Sciatic nerve (tissue), 2 donors: ENCODE results near the gene ADGRF3. TPM values are rescaled to one million over a fixed set of nuclear protein-coding genes. Genes with fewer than 3 reads are reported as not detected.
"Not testable (repeated sequence)": the region's sequence is repeated elsewhere in the genome, so short reads cannot be mapped to it uniquely, and the experiment has no call there.

Experiments
- ATAC-seq: fragments of 200-7000 bp; cut with Tn5 transposase; one replicate; pipeline ENCODE4 v1.9.1; 2020; ENCODE audit warnings: mild to moderate bottlenecking, moderate library complexity
- DNase-seq: peaks from one replicate; pipeline ENCODE4 v3.0.0-alpha.2; 2020; ENCODE audit warnings: low spot score
- intact Hi-C: fragments of 100-400 bp; cut with DNase I; formaldehyde crosslinking; loops from one replicate; pipeline ENCODE4 v1.14.2; 2022
- total RNA-seq: library from RNA; stranded (reverse); fragmentation: NEBNext Ultra II Directional; extraction: Animal tissue kit (Norgen Biotek cat#: 25700); gene quantifications from one replicate; pipeline ENCODE4 v1.2.1, GENCODE V29; 2021
- donor health status: DM: no; HTN: no; CAD: no.
- donor health status: DM: no; HTN: no; CAD: no.

ADGRF3 gene
- total RNA-seq, 1 donor from 2014 or later, result not detected

GRCh38 chr2:26299471-26300101 lies 47.0 kb downstream of the ADGRF3 start:
- ATAC-seq, result peak; percentile 69

GRCh38 chr2:26298638-26299393 lies 47.8 kb downstream of the ADGRF3 start:
- DNase-seq (no peak), ATAC-seq (peak; percentile 88)
- intact Hi-C loops, result no loop called here

More at GRCh38 chr2:26299471-26300101, 47.0 kb downstream of the ADGRF3 start:
- no peak for DNase-seq
- intact Hi-C loops, result no loop called here

- DNase-seq, result no peak
- intact Hi-C loops, result no loop called here
These were observed 48.3 kb downstream of the ADGRF3 start for GRCh38 chr2:26298286-26298637.

GRCh38 chr2:26297061-26297460 lies 49.5 kb downstream of the ADGRF3 start:
- intact Hi-C loops, result no loop called here
- ATAC-seq, result no peak
- DNase-seq, result no peak

More at GRCh38 chr2:26298286-26298637, 48.3 kb downstream of the ADGRF3 start:
- peak; percentile 34 for ATAC-seq

DNA sequence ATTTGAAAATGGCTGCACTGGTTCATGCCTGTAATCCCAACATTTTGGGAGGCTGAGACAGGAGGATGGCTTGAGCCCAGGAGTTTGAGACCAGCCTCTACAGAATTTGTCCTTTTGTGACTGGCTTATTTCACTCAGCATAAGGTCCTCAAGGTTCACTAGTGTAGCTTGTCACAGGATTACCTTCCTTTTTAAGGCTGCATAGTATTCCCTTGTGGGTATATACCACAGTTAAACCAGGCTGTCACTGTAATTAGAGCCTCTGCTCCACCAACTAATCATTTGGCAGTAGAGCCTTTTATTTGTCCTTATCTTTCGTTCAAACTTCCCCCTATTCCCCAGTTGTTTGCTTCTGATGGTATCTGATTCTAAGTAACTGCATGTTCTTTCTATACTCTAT lies 51.1 kb downstream of the ADGRF3 start:
- intact Hi-C loops, result no loop called here
- DNase-seq (no peak), ATAC-seq (no peak)

- intact Hi-C loops, result no loop called here
- ATAC-seq (no peak), DNase-seq (no peak)
These were observed 53.9 kb downstream of the ADGRF3 start for GRCh38 chr2:26292646-26293045.

DNA sequence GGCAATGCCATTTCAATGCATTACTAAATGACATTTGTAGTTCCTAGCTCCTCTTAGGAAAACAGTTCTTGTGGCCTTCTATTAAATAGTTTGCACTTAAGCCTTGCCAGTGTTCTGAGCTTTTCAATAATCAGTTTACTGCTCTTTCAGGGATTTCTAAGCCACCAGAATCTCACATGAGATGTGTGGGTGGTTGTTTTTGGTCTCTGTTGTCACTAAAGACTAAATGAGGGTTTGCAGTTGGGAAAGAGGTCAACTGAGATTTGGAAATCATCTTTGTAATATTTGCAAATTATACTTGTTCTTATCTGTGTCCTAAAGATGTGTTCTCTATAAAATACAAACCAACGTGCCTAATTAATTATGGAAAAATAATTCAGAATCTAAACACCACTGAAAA lies 56.6 kb downstream of the ADGRF3 start:
- ATAC-seq (no peak), DNase-seq (no peak)
- intact Hi-C loops, result no loop called here

GRCh38 chr2:26285931-26286330 lies 60.7 kb downstream of the ADGRF3 start:
- ATAC-seq (no peak), DNase-seq (no peak)
- intact Hi-C loops, result no loop called here

DNA sequence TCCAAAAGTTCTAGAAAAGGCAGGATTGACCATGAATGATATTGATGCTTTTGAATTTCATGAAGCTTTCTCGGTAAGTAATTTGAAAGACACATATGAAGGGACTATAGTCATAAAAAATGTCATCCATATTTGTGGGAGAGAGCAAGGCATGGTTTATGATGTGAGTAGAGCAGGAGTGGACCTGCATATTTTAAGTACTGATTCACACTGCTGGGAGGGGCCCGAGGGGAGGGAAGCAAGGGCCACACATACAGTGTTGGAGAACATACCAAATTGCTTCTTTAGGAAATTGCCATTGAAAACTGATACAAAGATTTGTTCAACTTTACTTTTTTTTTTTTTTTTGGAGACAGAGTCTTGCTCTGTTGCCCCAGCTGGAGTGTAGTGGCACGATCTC lies 62.5 kb downstream of the ADGRF3 start:
- intact Hi-C loops, result no loop called here
- no peak for ATAC-seq

GRCh38 chr2:26283606-26284005 lies 63.0 kb downstream of the ADGRF3 start:
- intact Hi-C loops, result no loop called here
- ATAC-seq (no peak), DNase-seq (no peak)

More for the DNA sequence above, 62.5 kb downstream of the ADGRF3 start:
- no peak for DNase-seq

DNA sequence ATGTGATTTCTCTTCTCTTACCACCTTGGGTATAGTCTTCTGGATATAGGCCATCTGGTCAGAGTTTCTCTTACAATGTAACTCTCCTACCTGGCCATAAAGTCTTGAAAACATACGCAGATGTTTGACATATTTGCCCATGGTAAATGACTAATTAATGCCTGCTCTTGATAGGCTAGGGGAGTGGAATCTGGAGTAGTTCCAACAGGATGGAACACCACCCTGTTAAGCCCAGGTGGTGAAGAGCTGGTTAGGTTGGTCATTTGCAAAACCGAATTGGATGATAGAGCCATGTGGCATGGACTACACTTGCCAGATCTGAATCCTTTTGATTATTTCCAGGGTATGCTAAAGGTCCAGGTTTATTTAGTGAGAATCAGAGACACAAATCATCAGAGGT lies 65.4 kb downstream of the ADGRF3 start:
- no peak for DNase-seq
- no peak for ATAC-seq
- intact Hi-C loops, result no loop called here

- intact Hi-C loops, result no loop called here
- DNase-seq (no peak), ATAC-seq (no peak)
These were observed 66.7 kb downstream of the ADGRF3 start for GRCh38 chr2:26279886-26280285.

DNA sequence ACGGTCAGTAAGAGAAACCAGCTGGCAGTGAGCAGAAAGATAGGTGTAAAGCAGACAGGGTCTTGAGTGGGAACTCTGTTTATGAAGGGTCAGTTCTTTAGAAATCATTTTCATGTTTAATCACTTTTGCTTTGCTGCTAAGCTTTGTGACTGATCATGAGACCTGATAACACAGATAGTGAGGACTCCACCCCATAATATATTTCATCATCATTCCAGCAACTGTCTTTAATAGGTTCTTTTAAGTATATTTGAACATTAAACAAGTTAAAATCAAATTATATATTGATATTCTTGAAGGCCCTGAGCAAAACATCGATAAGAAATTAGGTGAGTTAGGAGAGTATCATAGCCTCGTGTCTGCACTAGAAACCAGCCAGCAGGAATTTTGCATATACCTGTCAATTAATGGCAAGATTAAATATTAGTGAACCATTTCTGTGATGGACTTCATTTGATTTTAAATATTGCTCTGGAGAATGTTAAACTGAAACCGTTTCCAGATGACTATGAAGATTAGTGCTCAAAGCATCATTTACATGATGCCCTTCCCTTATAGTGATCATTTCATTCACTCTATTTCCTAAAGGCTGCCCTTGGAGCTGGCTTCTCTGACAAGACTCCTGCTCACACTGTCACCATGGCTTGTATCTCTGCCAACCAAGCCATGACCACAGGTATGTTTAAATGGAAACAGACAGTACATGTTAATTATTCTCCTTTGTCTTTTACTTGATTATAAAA lies 69.9 kb downstream of the ADGRF3 start:
- DNase-seq, result no peak
- intact Hi-C loops, result no loop called here

DNA sequence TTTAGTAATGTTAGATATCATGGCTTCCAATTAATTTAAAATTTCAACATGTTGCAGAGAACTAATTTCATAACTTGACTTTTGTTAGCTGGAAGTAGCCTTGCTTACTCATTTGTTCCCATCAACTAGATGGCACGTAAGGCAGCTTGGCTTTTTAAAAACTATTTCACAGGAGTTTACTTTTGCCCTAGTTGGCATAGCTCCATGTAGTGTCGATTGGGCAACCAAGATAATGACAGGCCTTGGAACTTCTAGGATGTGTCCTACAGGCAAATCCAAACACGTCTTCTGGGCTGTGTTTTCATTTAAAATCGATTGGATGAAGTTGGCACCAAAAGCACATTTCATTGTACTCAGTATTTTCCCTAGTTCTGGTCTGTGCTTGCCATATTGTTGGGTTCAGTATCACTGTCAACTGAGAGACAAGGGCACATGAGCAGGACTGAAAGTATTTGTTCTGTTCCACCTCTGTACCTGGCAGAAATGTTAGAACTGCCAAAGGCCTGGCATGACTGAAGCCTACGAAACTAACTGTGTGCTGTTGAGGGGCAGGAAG lies 72.5 kb downstream of the ADGRF3 start:
- intact Hi-C loops, result no loop called here
- DNase-seq (peak; percentile 66), ATAC-seq (peak; percentile 95)

More for the DNA sequence above, 69.9 kb downstream of the ADGRF3 start:
- no peak for ATAC-seq

- DNase-seq (no peak), ATAC-seq (peak; percentile 53)
- intact Hi-C loops, result no loop called here
These were observed 73.1 kb downstream of the ADGRF3 start for GRCh38 chr2:26273501-26273900.

GRCh38 chr2:26270373-26270772 lies 76.2 kb downstream of the ADGRF3 start:
- intact Hi-C loops, result no loop called here
- ATAC-seq (no peak), DNase-seq (no peak)

GRCh38 chr2:26269571-26270158 lies 76.9 kb downstream of the ADGRF3 start:
- ATAC-seq (no peak), DNase-seq (no peak)
- intact Hi-C loops, result no loop called here

DNA sequence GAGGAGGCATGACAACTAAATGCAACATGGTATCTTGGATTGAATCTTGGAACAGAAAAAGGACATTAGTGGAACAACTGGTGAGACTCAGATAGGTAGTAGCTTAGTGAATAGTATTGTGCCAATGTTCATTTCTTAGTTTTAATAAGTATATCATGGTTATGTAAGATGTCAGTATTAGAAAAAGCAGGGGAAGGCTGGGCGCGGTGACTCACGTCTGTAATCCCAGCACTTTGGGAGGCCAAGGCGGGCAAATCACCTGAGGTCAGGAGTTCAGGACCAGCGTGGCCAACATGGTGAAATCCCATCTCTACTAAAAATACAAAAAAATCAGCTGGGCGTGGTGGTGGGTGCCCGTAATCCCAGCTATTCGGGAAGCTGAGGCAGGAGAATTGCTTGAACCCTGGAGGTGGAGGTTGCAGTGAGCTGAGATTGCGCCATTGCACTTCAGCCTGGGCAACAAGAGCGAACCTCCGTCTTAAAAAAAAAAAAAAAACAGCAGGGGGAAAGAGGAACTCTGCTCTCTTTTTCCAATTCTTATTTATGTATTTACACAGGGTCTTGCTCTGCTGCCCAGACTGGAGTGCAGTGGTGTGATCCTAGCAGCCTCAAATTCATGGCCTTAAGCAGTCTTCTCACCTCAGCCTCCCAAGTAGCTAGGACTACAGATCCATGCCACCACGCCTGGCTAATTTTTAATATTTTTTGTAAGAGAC lies 77.8 kb downstream of the ADGRF3 start:
- ATAC-seq, DNase-seq, intact Hi-C loops: not testable (repeated sequence)

GRCh38 chr2:26268213-26268612 lies 78.4 kb downstream of the ADGRF3 start:
- intact Hi-C loops, result no loop called here
- ATAC-seq, result no peak

More at GRCh38 chr2:26268213-26268612, 78.4 kb downstream of the ADGRF3 start:
- no peak for DNase-seq
